ENCODE data around the gene THOP1. TPM values are rescaled to one million over a fixed set of nuclear protein-coding genes. Genes with fewer than 3 reads are reported as not detected.

Gene THOP1
- total and polyA plus RNA-seq, 8 donors, result 37.6 to 65.3 (median 46.1) TPM

GRCh38 chr19:2840794-2841791, 55.8 kb downstream of the THOP1 start, which contains the start of gene ZNF555:
Gene ZNF555 (plus strand): TSS chr19:2841475. CDS start chr19:2841573, 98 bp downstream.
- intact Hi-C loops (cut with DNase I), result no loop called here
- DNase-seq (peak; percentile 96 to 99 (median 99)), ATAC-seq (peak; percentile 99)

GRCh38 chr19:2841855-2842574, 56.7 kb downstream of the THOP1 start:
- Histone ChIP-seq H3K4me1 (peaks cover 6 to 19% of the 10 kb centered on the region in 2 donors), H3K36me3 (peaks cover 0 to 11% of the 10 kb centered on the region in 2 donors), H3K27me3 (no peaks in the 10 kb centered on the region), H3K9me3 (peaks cover 0 to 36% of the 10 kb centered on the region in 2 donors), H3K27ac (peak overlapping the region in 1 of 2 donors; percentile 90), H3K4me3 (peak overlapping the region; percentile 72 to 74)
- DNase-seq (peak in 1 of 4 donors; percentile 82), ATAC-seq (no peak)
- TF ChIP-seq CTCF (IDR thresholded peaks at IDR 0.05), result no peak
- intact Hi-C loops (cut with DNase I), result no loop called here

More at GRCh38 chr19:2840794-2841791, 55.8 kb downstream of the THOP1 start, which contains the start of gene ZNF555:
- Histone ChIP-seq H3K9me3 (peaks cover 0 to 40% of the 10 kb centered on the region in 2 donors), H3K4me3 (peak within 1 kb of the TSS; percentile 72 to 74), H3K4me1 (peaks cover 6 to 19% of the 10 kb centered on the region in 2 donors), H3K27ac (peak within 1 kb of the TSS; percentile 90 to 95), H3K27me3 (no peaks in the 10 kb centered on the region), H3K36me3 (peaks cover 0 to 11% of the 10 kb centered on the region in 2 donors)
- TF ChIP-seq CTCF (IDR thresholded peaks at IDR 0.05), result peak; percentile 49 to 63

- no peak for TF ChIP-seq CTCF (IDR thresholded peaks at IDR 0.05)
- ATAC-seq (no peak), DNase-seq (no peak)
- Histone ChIP-seq H3K9me3 (peaks cover 0 to 35% of the 10 kb centered on the region in 2 donors), H3K27me3 (no peaks in the 10 kb centered on the region), H3K36me3 (peaks cover 0 to 13% of the 10 kb centered on the region in 2 donors), H3K4me3 (no peak overlapping the region), H3K27ac (no peak overlapping the region), H3K4me1 (peaks cover 6 to 21% of the 10 kb centered on the region in 2 donors)
- intact Hi-C loops (cut with DNase I), result no loop called here
These were observed 59.8 kb downstream of the THOP1 start for GRCh38 chr19:2845107-2845506.

GRCh38 chr19:2846180-2846894, 61.0 kb downstream of the THOP1 start:
- intact Hi-C loops (cut with DNase I), result no loop called here
- H3K36me3 ChIP-seq, result peaks cover 0 to 25% of the 10 kb centered on the region in 2 donors
- ATAC-seq (no peak), DNase-seq (no peak)
- H3K4me3 ChIP-seq, result no peak overlapping the region
- H3K4me1 ChIP-seq, result peaks cover 6 to 18% of the 10 kb centered on the region in 2 donors
- TF ChIP-seq CTCF (IDR thresholded peaks at IDR 0.05), result no peak
- no peaks in the 10 kb centered on the region for H3K27me3 ChIP-seq
- H3K9me3 ChIP-seq, result peaks cover 0 to 46% of the 10 kb centered on the region in 2 donors
- no peak overlapping the region for H3K27ac ChIP-seq
